Prostate gland (tissue), 2 donors: Measurements from ENCODE around the gene RANGAP1.

ENCODE experiments used
- CTCF ChIP-seq, 4 experiments: fragments of 200-600 bp in 2 of 4; fragments of 450-650 bp in 2 of 4; sonication (generic) in 2 of 4; IDR thresholded peaks; 1 replicate in 3 of 4; 2 replicates in 1 of 4; pipeline ENCODE4 v1.5.1; 2016 to 2019; ENCODE audit warnings: antibody characterized with exemption in 4 of 4, mild to moderate bottlenecking in 2 of 4, moderate library complexity in 2 of 4
- POLR2A ChIP-seq: fragments of 450-650 bp; IDR thresholded peaks from one replicate; pipeline ENCODE4 v1.6.1; 2016; ENCODE audit warnings: antibody characterized with exemption, mild to moderate bottlenecking
- POLR2AphosphoS5 ChIP-seq: sonication (generic); formaldehyde crosslinking; IDR thresholded peaks from one replicate; pipeline ENCODE4 v1.6.1; 2017; ENCODE audit warnings: antibody characterized with exemption

GRCh38 chr22:41206719-41207118 lies 79.3 kb downstream of the RANGAP1 start:
- no peak for TF ChIP-seq POLR2A
- TF ChIP-seq CTCF (IDR thresholded peaks at IDR 0.05), result no peak
- no peak for TF ChIP-seq POLR2AphosphoS5
